Naive thymus-derived CD4-positive, alpha-beta T cell (primary cell): ENCODE results near the gene CLDN19. TPM values are rescaled to one million over a fixed set of nuclear protein-coding genes. Genes with fewer than 3 reads are reported as not detected.

Experiments used
- ATAC-seq: fragments of 150-1000 bp; cut with Tn5 transposase; 2 replicates; pipeline ENCODE4 v1.10.0; 2021; ENCODE audit warnings: mild to moderate bottlenecking, moderate library complexity
- CTCF ChIA-PET: fragments of 350-600 bp; sonication (Branson Sonifier 250); formaldehyde crosslinking; loops from one replicate; lab custom pipeline; 2021; ENCODE audit warnings: antibody characterized with exemption; lab: Charles Lee
- POLR2A ChIA-PET: fragments of 350-600 bp; sonication (Branson Sonifier 250); formaldehyde crosslinking; loops from one replicate; lab custom pipeline; 2021; ENCODE audit warnings: antibody characterized with exemption, inconsistent platforms; lab: Charles Lee
- DNase-seq, 9 donors: peaks; one replicate each; pipeline versions ENCODE4 v3.0.0 to v3.0.0-alpha.2; 2020 to 2022; ENCODE audit warnings: mixed read lengths in 1 of 9
- H3K27ac ChIP-seq: one replicate; pipeline ENCODE4 v1.7.0; 2013; ENCODE audit warnings: mild to moderate bottlenecking, low read depth, low read length, moderate library complexity
- H3K27me3 ChIP-seq, 2 donors: one replicate each; pipeline ENCODE4 v1.7.0; 2013; ENCODE audit warnings: low read length in 2 of 2, mild to moderate bottlenecking in 2 of 2, moderate library complexity in 2 of 2; ENCODE audit not compliant: control insufficient read depth in 2 of 2, insufficient read depth in 2 of 2
- H3K36me3 ChIP-seq, 3 experiments: 1 replicate in 2 of 3; 2 replicates in 1 of 3; pipeline ENCODE4 v1.7.0; 2013; ENCODE audit warnings: low read length in 3 of 3, mild to moderate bottlenecking in 3 of 3, moderate library complexity in 1 of 3; ENCODE audit not compliant: insufficient read depth in 3 of 3, control insufficient read depth in 2 of 3
- H3K4me1 ChIP-seq, 2 donors: one replicate each; pipeline ENCODE4 v1.7.0; 2013; ENCODE audit warnings: low read length in 2 of 2, mild to moderate bottlenecking in 2 of 2, moderate library complexity in 1 of 2; ENCODE audit not compliant: control insufficient read depth in 2 of 2, insufficient read depth in 2 of 2
- H3K4me3 ChIP-seq: 2 replicates; pipeline ENCODE4 v1.7.0; 2013; ENCODE audit warnings: mild to moderate bottlenecking, low read length
- H3K9me3 ChIP-seq, 3 experiments: 1 replicate in 2 of 3; 2 replicates in 1 of 3; pipeline ENCODE4 v1.7.0; 2013; ENCODE audit warnings: low read length in 3 of 3; ENCODE audit not compliant: control insufficient read depth in 2 of 3
- H3K27ac Mint-ChIP-seq, 9 donors: one replicate each; pipeline ENCODE4 v1.8.0; 2020 to 2022; ENCODE audit warnings: mixed read lengths in 9 of 9, mild to moderate bottlenecking in 8 of 9, moderate library complexity in 5 of 9, inconsistent platforms in 2 of 9
- H3K27me3 Mint-ChIP-seq, 5 donors: one replicate each; pipeline ENCODE4 v1.8.0; 2021 to 2022; ENCODE audit warnings: mixed read lengths in 5 of 5, mild to moderate bottlenecking in 1 of 5
- H3K36me3 Mint-ChIP-seq, 5 donors: one replicate each; pipeline ENCODE4 v1.8.0; 2020 to 2022; ENCODE audit warnings: mixed read lengths in 5 of 5, mild to moderate bottlenecking in 3 of 5, inconsistent platforms in 1 of 5
- H3K4me1 Mint-ChIP-seq, 7 donors: one replicate each; pipeline ENCODE4 v1.8.0; 2020 to 2022; ENCODE audit warnings: mixed read lengths in 7 of 7, mild to moderate bottlenecking in 3 of 7, inconsistent platforms in 1 of 7
- H3K4me3 Mint-ChIP-seq, 10 donors: one replicate each; pipeline ENCODE4 v1.8.0; 2020 to 2022; ENCODE audit warnings: mild to moderate bottlenecking in 10 of 10, mixed read lengths in 10 of 10, moderate library complexity in 6 of 10, inconsistent platforms in 2 of 10
- H3K9me3 Mint-ChIP-seq, 11 donors: one replicate each; pipeline ENCODE4 v1.8.0; 2020 to 2022; ENCODE audit warnings: mixed read lengths in 11 of 11, mild to moderate bottlenecking in 4 of 11, inconsistent platforms in 1 of 11, moderate library complexity in 1 of 11
- intact Hi-C, 2 donors: fragments of 100-400 bp; cut with micrococcal nuclease; formaldehyde crosslinking; loops; one replicate each; pipeline ENCODE4 v1.15.1; 2023
- polyA plus RNA-seq, 2 donors: library from polyadenylated mRNA; unstranded; fragments of 300-500 nt; fragmentation: Illumina TruSeq; gene quantifications; one replicate each; pipeline ENCODE4 v1.2.3, GENCODE V29; 2021
- total RNA-seq, 6 experiments: library from RNA in 5 of 6; stranded (reverse) in 5 of 6; gene quantifications; 1 replicate in 5 of 6; 2 replicates in 1 of 6; pipeline ENCODE4 v1.2.3 and lab custom pipeline; 2021 to 2026

The CLDN19 gene
- total and polyA plus RNA-seq, 7 experiments from 2014 or later = not detected

DNA sequence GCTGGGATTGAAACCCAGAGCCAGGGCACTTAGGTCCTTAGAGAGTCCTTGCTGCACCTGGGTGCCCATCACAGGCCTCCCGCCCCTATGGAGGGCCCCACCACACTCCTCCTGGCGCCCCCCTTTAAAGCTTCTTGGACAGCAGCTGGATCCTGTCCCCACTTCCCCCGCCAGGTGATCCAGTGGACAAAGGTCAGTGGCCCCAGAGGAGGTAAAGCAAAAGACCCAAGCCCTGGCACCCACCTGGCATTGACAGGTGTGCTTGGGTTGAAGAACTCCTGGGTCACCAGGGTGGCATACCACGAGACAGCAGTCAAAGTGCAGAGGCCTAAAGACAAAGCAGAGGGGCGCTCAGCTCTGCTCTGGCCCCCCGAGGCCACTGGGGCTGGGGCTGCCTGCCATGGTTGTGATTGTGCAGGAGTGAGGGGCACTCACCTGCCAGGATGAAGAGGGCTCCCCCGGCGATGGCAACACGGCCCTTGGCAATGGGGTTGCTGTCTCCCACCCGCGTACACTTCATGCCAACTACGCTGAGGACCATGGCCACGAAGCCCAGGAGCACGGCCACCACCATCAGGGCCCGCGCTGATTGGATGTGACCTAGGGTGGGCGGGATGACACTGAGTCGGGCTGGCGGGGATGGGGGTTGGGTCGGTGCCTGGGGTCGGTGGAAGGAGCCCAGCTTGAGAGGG, 1.9 kb downstream of the CLDN19 start:
- no peak for DNase-seq
- no peak overlapping the region for H3K4me3 ChIP-seq
- H3K27me3 ChIP-seq = no peaks in the 10 kb centered on the region
- H3K27ac Mint-ChIP-seq = no peak overlapping the region
- no peaks in the 10 kb centered on the region for H3K36me3 ChIP-seq
- no peaks in the 10 kb centered on the region for H3K4me1 ChIP-seq
- ChIA-PET POLR2A (interaction anchor here (0.6 kb wide), 1 partner anchor 24 kb away, joined by 3 read pairs; no protein-coding TSS in a partner anchor), CTCF (no interaction called here)
- H3K4me3 Mint-ChIP-seq = no peak overlapping the region
- ATAC-seq = no peak
- H3K27me3 Mint-ChIP-seq = no peaks in the 10 kb centered on the region
- no peaks in the 10 kb centered on the region for H3K9me3 Mint-ChIP-seq
- H3K4me1 Mint-ChIP-seq = peaks cover 5 to 11% (median 10%) of the 10 kb centered on the region in 7 donors
- no peak overlapping the region for H3K27ac ChIP-seq
- intact Hi-C loops = loop anchor here in 1 of 2 donors (2.0 kb wide), 1 partner anchor 159 kb away; no protein-coding TSS in a partner anchor
- no peaks in the 10 kb centered on the region for H3K9me3 ChIP-seq
- no peaks in the 10 kb centered on the region for H3K36me3 Mint-ChIP-seq

DNA sequence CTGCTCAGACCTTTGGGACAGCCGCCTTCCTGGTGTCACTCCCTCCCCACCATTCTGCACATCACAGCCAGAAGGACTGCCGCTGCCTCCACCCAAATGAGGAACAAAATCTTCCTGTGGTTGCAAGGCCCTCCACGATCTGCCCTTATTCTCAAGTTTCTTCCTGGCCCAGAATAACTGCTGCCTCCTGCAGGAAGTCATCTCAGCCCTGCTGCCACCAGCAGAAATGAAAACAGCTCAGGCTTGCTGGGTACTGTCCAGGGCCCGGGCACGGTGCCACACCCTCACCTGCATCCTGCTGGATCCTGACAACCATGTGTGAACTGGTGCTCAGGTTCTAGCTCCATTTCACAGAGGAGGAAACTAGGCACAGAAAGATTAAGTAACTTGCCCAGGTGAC, 2.8 kb downstream of the CLDN19 start:
- ChIA-PET CTCF (no interaction called here), POLR2A (no interaction called here)
- Histone ChIP-seq H3K27ac (no peak overlapping the region), H3K9me3 (no peaks in the 10 kb centered on the region), H3K36me3 (no peaks in the 10 kb centered on the region), H3K27me3 (no peaks in the 10 kb centered on the region), H3K4me3 (no peak overlapping the region), H3K4me1 (no peaks in the 10 kb centered on the region)
- Mint-ChIP-seq H3K27me3 (no peaks in the 10 kb centered on the region), H3K27ac (peak overlapping the region in 6 of 9 donors; percentile 0 to 79 (median 58)), H3K9me3 (no peaks in the 10 kb centered on the region), H3K4me1 (peaks cover 5 to 11% (median 10%) of the 10 kb centered on the region in 7 donors), H3K36me3 (no peaks in the 10 kb centered on the region), H3K4me3 (no peak overlapping the region)
- DNase-seq (peak in 1 of 9 donors; percentile 16), ATAC-seq (peak; percentile 57)
- intact Hi-C loops = loop anchor here in 1 of 2 donors (2.0 kb wide), 1 partner anchor 158 kb away; no protein-coding TSS in a partner anchor

DNA sequence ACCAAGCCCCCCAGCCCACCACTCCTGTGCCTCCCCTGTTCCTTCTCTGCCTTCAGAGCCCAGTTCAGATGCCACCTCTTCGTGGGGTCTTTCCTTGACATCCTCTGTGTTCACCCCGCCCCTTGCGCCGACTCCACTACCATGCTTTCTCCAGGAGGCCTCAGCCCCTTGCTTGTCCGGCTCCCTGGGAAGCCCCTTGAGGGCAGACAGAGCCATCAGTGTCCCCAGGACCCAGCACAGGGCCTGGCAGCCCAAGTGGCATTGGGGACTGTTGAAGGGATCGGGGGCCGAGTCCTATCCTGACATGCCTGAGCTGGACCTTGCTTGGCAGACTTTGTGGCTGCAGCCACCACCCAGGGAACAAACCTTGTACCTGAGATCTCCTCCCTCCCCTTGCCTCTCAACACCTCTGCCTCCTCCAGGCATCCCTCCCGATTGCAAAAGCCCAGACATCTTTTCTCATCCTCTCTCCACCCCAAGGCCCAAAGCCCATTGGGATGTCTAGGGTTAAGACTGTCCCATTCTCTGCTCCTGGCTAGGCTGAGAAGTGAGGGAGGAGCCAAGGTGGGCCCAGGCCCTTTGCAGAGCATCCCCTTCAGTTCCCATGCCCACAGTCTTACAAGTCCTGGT, 3.4 kb downstream of the CLDN19 start:
- intact Hi-C loops = loop anchor here in 1 of 2 donors (2.0 kb wide), 1 partner anchor 158 kb away; no protein-coding TSS in a partner anchor
- Mint-ChIP-seq H3K4me3 (no peak overlapping the region), H3K27ac (peak overlapping the region in 5 of 9 donors; percentile 0 to 69 (median 52)), H3K36me3 (no peaks in the 10 kb centered on the region), H3K4me1 (peaks cover 5 to 11% (median 10%) of the 10 kb centered on the region in 7 donors), H3K27me3 (no peaks in the 10 kb centered on the region), H3K9me3 (no peaks in the 10 kb centered on the region)
- Histone ChIP-seq H3K27me3 (no peaks in the 10 kb centered on the region), H3K27ac (no peak overlapping the region), H3K9me3 (no peaks in the 10 kb centered on the region), H3K4me3 (no peak overlapping the region), H3K36me3 (no peaks in the 10 kb centered on the region), H3K4me1 (no peaks in the 10 kb centered on the region)
- ATAC-seq (no peak), DNase-seq (no peak)
- ChIA-PET POLR2A (no interaction called here), CTCF (no interaction called here)

DNA sequence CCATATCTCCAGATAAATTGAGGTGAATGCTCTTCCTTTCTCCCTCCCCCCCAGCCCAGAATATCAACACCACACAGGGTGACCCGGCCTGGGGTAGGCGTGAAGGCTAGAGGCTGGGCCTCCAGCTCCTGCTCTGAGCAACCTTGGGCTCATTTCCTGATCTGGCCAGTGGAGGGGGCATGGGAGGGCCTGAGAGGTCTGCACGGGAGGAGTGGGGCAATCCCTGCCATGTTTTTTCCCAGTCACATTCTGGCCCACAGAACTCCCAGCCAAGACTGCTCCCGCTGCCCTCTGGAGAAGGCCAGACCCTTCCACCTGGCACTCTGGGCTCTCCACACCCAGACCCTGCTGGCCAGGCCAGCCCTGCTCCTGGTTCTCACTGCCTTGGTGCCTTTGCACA, 3.9 kb downstream of the CLDN19 start:
- peak overlapping the region in 1 of 9 donors; percentile 0 for H3K27ac Mint-ChIP-seq
- H3K4me3 ChIP-seq = no peak overlapping the region

DNA sequence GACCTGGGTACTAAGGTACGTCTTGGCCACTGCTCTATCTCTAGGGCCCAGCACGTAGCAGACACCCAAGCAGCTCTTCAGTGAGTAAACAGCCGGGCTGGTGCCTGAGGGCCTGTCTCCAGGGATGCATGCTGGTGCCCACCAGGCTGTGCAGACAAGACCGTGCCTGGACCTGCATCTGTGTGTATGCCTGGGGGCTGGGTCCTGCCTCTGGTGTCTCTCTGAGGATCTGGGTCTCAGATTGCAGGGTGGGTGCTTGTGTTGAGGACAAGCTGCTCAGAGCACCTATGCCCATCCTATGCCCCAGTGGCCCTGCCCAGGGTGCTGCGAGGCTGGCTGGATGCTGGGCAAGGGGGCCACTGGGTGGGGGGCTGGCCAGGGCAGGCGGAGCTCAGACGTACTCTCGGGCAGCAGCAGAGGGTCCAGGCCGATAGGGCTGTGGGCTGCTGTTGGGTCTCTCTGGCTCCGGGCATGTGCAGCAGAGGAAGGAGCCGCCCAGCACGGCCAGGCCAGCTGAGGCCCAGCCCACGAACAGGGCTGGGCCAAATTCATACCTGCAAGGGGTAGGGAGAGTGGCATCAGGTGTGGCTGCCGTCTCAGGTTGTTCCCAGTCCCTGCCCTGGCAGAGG, 4.4 kb downstream of the CLDN19 start:
- Mint-ChIP-seq H3K4me3 (no peak overlapping the region), H3K9me3 (no peaks in the 10 kb centered on the region), H3K27me3 (no peaks in the 10 kb centered on the region), H3K36me3 (no peaks in the 10 kb centered on the region), H3K27ac (no peak overlapping the region), H3K4me1 (peaks cover 5 to 11% (median 10%) of the 10 kb centered on the region in 7 donors)
- H3K4me3 ChIP-seq = no peak overlapping the region
- ChIA-PET CTCF (interaction anchor here (0.6 kb wide), 1 partner anchor 21 kb away, joined by 4 read pairs; no protein-coding TSS in a partner anchor), POLR2A (no interaction called here)
- H3K9me3 ChIP-seq = no peaks in the 10 kb centered on the region
- H3K36me3 ChIP-seq = no peaks in the 10 kb centered on the region
- DNase-seq (no peak), ATAC-seq (no peak)
- H3K27me3 ChIP-seq = no peaks in the 10 kb centered on the region
- H3K4me1 ChIP-seq = no peaks in the 10 kb centered on the region
- no peak overlapping the region for H3K27ac ChIP-seq
- intact Hi-C loops = loop anchor here in 1 of 2 donors (2.0 kb wide), 1 partner anchor 157 kb away; no protein-coding TSS in a partner anchor

More for the DNA sequence above, 3.9 kb downstream of the CLDN19 start:
- Histone ChIP-seq H3K4me1 (no peaks in the 10 kb centered on the region), H3K27ac (no peak overlapping the region), H3K9me3 (no peaks in the 10 kb centered on the region), H3K36me3 (no peaks in the 10 kb centered on the region), H3K27me3 (no peaks in the 10 kb centered on the region)
- Mint-ChIP-seq H3K27me3 (no peaks in the 10 kb centered on the region), H3K4me1 (peaks cover 5 to 11% (median 10%) of the 10 kb centered on the region in 7 donors), H3K4me3 (no peak overlapping the region), H3K9me3 (no peaks in the 10 kb centered on the region), H3K36me3 (no peaks in the 10 kb centered on the region)
- CTCF ChIA-PET = interaction anchor here (0.6 kb wide), 1 partner anchor 22 kb away, joined by 4 read pairs; no protein-coding TSS in a partner anchor
- DNase-seq (no peak), ATAC-seq (peak; percentile 28)
- POLR2A ChIA-PET = no interaction called here
- intact Hi-C loops = loop anchor here in 1 of 2 donors (2.0 kb wide), 1 partner anchor 157 kb away; no protein-coding TSS in a partner anchor

DNA sequence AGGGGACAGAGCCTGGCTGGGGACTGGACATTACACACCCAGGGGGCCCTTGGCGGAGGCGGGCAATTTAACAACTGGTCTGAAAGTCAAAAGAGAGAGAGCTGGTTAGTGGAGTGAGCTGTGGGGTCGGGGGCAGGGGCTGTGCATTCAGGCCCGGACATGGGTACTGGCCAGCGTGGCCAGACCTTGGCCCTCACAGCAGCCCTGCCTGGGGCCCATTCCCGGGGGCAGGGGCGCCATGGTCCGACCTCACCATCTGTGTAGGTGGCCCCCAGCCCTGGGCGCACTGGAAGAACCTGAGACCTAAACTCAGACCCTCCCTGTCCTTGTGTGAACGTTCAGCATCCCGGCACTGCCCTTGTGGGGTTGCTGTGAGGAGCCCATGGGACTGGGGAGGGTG, 5.0 kb downstream of the CLDN19 start:
- Histone ChIP-seq H3K27ac (no peak overlapping the region), H3K4me3 (no peak overlapping the region), H3K27me3 (no peaks in the 10 kb centered on the region), H3K9me3 (no peaks in the 10 kb centered on the region), H3K4me1 (no peaks in the 10 kb centered on the region), H3K36me3 (no peaks in the 10 kb centered on the region)
- Mint-ChIP-seq H3K4me3 (no peak overlapping the region), H3K27ac (no peak overlapping the region), H3K4me1 (peaks cover 5 to 11% (median 10%) of the 10 kb centered on the region in 7 donors), H3K27me3 (no peaks in the 10 kb centered on the region), H3K36me3 (no peaks in the 10 kb centered on the region), H3K9me3 (no peaks in the 10 kb centered on the region)
- intact Hi-C loops = no loop called here
- POLR2A ChIA-PET = no interaction called here
- DNase-seq = no peak
- CTCF ChIA-PET = no interaction called here
- no peak for ATAC-seq
